Mesendoderm (in vitro differentiated cells): Measurements from ENCODE around the gene EVA1C.

Source experiments
- DNase-seq: peaks from one replicate; pipeline ENCODE4 v3.0.0; 2013
- H2AK5ac ChIP-seq: 2 replicates; pipeline ENCODE4 v1.6.1; 2013; ENCODE audit warnings: low read length, inconsistent platforms
- H2BK120ac ChIP-seq: 2 replicates; pipeline ENCODE4 v1.6.1; 2013; ENCODE audit warnings: low read depth, mild to moderate bottlenecking, low read length, moderate library complexity, mixed read lengths
- H2BK15ac ChIP-seq: replicated peaks from 2 replicates; pipeline ENCODE4 v1.6.1; 2013; ENCODE audit warnings: low read depth, mild to moderate bottlenecking, moderate library complexity
- H2BK5ac ChIP-seq: 2 replicates; pipeline ENCODE4 v1.6.1; 2013; ENCODE audit warnings: low read length, inconsistent platforms
- H3K18ac ChIP-seq: 2 replicates; pipeline ENCODE4 v1.6.1; 2013; ENCODE audit warnings: mild to moderate bottlenecking, low read length, mixed read lengths
- H3K23ac ChIP-seq: one replicate; pipeline ENCODE4 v1.6.1; 2013; ENCODE audit warnings: low read length
- H3K27ac ChIP-seq: 2 replicates; pipeline ENCODE4 v1.5.1; 2013; ENCODE audit warnings: low read depth, mild to moderate bottlenecking, inconsistent platforms, low read length, moderate library complexity
- H3K27me3 ChIP-seq: 2 replicates; pipeline ENCODE4 v1.6.1; 2013; ENCODE audit warnings: low read length, control low read depth, mild to moderate bottlenecking, inconsistent platforms; ENCODE audit not compliant: insufficient read depth, poor library complexity
- H3K36me3 ChIP-seq: 2 replicates; pipeline ENCODE4 v1.6.1; 2013; ENCODE audit warnings: low read length, inconsistent platforms; ENCODE audit not compliant: control insufficient read depth, insufficient read depth
- H3K4ac ChIP-seq: one replicate; pipeline ENCODE4 v1.6.1; 2013; ENCODE audit warnings: low read depth, mild to moderate bottlenecking, low read length, moderate library complexity
- H3K4me1 ChIP-seq: 2 replicates; pipeline ENCODE4 v1.6.1; 2013; ENCODE audit warnings: low read depth, low read length, inconsistent platforms; ENCODE audit not compliant: control insufficient read depth
- H3K4me2 ChIP-seq: 2 replicates; pipeline ENCODE4 v1.6.1; 2013; ENCODE audit warnings: low read length
- H3K4me3 ChIP-seq: 2 replicates; pipeline ENCODE4 v1.5.1; 2013; ENCODE audit warnings: mild to moderate bottlenecking, low read length
- H3K56ac ChIP-seq: one replicate; pipeline ENCODE4 v1.6.1; 2013; ENCODE audit warnings: low read length
- H3K79me1 ChIP-seq: 2 replicates; pipeline ENCODE4 v1.6.1; 2013; ENCODE audit warnings: low read length, inconsistent platforms
- H3K79me2 ChIP-seq: 2 replicates; pipeline ENCODE4 v1.6.1; 2013; ENCODE audit warnings: mild to moderate bottlenecking, low read length; ENCODE audit not compliant: control insufficient read depth, insufficient read depth
- H3K9ac ChIP-seq: 2 replicates; pipeline ENCODE4 v1.6.1; 2013; ENCODE audit warnings: low read length, inconsistent platforms
- H4K5ac ChIP-seq: one replicate; pipeline ENCODE4 v1.6.1; 2013; ENCODE audit warnings: low read length
- H4K8ac ChIP-seq: one replicate; pipeline ENCODE4 v1.6.1; 2013; ENCODE audit warnings: low read depth, mild to moderate bottlenecking, control low read depth, low read length, moderate library complexity
- WGBS: extraction: QIAGEN DNeasy Blood & Tissue Kit; methylation state at CpG from one replicate; pipeline ENCODE4 v1.1.7; 2013; ENCODE audit warnings: low lambda C conversion rate, missing lambda C conversion rate; ENCODE audit not compliant: insufficient coverage; ENCODE audit errors: extremely low coverage; 5-methylcytosine and 5-hydroxymethylcytosine counted together

Gene EVA1C

DNA sequence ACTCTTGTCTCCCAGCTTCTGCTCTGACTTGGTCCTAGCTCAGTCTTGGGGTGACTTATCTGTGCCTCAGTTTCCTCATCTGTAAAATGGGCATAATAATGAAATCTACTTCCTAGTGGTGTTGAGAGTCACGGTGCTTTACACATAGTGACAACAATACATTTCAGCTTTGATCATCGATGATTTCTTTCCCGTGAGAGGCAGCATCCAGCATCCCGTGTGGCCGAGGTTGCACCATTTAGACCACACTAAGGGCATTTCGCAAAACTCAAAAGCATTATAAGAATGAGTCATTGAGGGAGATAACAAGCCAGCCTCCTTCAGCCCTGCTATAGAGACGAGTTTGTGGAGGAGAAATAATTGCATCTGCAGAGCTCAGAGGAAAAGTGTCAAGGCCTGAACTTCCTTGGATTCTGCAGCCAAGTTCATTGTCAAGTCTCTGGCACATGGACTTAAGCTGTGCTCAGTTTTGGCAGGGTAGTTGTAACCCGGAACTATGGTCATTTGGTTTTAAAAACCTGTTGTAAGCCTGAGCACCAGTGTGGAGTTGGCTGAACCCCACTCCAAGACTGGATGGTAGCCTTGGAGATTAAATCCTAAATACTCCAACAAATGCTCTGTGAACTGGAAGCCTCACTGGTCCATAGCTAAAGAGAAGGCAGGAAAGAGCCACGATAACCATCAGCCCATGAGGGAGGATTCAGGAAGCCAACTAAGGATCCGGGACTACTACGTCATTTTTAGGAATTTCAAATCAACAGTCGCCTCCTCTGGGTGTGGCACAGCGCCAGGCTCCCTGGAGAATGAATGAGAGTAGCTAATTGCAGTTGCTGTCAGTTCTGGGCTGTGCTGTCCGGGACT lies 108.6 kb downstream of the EVA1C start:
- H4K8ac ChIP-seq, result no peak overlapping the region

DNA sequence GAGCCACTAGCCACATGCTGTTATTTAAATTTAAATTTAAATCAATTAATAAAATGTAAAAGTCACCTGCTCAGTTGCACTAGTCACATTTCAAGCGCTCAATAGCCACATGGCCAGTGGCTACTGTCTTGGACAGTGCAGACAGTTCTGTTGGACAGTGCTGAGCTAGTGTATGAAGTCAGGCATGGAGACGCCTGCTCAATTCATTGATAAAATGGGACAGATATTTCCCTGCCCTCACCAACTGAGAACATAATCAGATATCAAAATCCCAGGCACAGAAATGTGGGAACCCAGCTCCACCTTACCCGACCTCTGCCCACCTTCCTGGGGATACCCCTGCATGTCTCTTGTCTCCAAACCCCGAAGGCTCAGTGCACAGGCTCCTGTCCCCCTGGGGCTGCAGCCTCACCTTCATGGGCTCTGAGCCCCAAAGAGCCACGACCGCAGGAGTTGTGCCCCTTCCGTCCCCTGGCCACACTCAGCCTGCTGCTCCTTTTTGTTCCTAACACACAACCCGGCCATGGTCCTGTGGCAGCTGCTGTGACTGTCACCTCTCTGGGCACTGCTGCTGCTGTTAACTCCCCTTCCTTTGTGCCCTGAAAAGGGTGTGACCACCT lies 109.3 kb downstream of the EVA1C start:
- H3K4me2 ChIP-seq, result no peak overlapping the region
- no peak overlapping the region for H3K4me3 ChIP-seq
- H4K5ac ChIP-seq, result no peak overlapping the region
- H3K23ac ChIP-seq, result no peak overlapping the region
- H3K79me2 ChIP-seq, result no peaks in the 10 kb centered on the region
- H2BK5ac ChIP-seq, result no peak overlapping the region
- H3K4ac ChIP-seq, result no peak overlapping the region
- H4K8ac ChIP-seq, result no peak overlapping the region
- no CpG with 5 or more reads among the region's 8 CpGs for WGBS
- DNase-seq, result no peak
- H3K27me3 ChIP-seq, result no peaks in the 10 kb centered on the region
- H2BK120ac ChIP-seq, result no peak overlapping the region
- no peak overlapping the region for H2AK5ac ChIP-seq
- no peak overlapping the region for H3K18ac ChIP-seq
- H2BK15ac ChIP-seq, result no peak overlapping the region
- no peaks in the 10 kb centered on the region for H3K79me1 ChIP-seq
- no peak overlapping the region for H3K9ac ChIP-seq
- no peak overlapping the region for H3K27ac ChIP-seq
- no peaks in the 10 kb centered on the region for H3K36me3 ChIP-seq
- no peak overlapping the region for H3K56ac ChIP-seq
- H3K4me1 ChIP-seq, result no peaks in the 10 kb centered on the region

More for the DNA sequence above, 108.6 kb downstream of the EVA1C start:
- H2BK120ac ChIP-seq, result no peak overlapping the region
- H4K5ac ChIP-seq, result no peak overlapping the region
- no peak overlapping the region for H3K4ac ChIP-seq
- no peak overlapping the region for H2BK5ac ChIP-seq
- WGBS, result no CpG with 5 or more reads among the region's 14 CpGs
- H2BK15ac ChIP-seq, result no peak overlapping the region
- no peak overlapping the region for H2AK5ac ChIP-seq
- no peak overlapping the region for H3K23ac ChIP-seq
- no peak overlapping the region for H3K4me3 ChIP-seq
- H3K56ac ChIP-seq, result no peak overlapping the region
- H3K18ac ChIP-seq, result no peak overlapping the region
- H3K36me3 ChIP-seq, result no peaks in the 10 kb centered on the region
- H3K9ac ChIP-seq, result no peak overlapping the region
- H3K79me2 ChIP-seq, result no peaks in the 10 kb centered on the region
- no peaks in the 10 kb centered on the region for H3K4me1 ChIP-seq
- no peaks in the 10 kb centered on the region for H3K79me1 ChIP-seq
- H3K4me2 ChIP-seq, result no peak overlapping the region
- no peaks in the 10 kb centered on the region for H3K27me3 ChIP-seq
- no peak overlapping the region for H3K27ac ChIP-seq
- DNase-seq, result no peak

DNA sequence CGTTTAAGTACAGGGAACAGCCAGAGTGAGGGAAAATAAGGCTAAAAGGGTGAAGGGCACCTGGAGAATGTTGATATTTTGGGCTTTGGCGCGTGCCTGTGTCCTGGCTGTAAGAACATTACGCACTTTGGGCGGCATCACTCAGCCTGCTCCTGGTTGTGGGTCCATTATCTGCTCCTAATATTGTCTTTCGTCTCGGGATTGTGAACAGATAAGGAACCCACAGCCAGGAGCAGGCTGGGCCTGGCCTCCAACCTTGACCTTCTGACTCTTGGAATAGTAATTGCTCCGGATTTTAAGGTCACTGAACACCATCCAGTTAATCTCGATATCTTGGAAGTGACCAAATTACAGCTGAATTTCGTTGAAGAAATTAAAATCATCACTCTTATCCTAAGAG lies 111.0 kb downstream of the EVA1C start:
- no CpG with 5 or more reads among the region's 10 CpGs for WGBS
- Histone ChIP-seq H2AK5ac (no peak overlapping the region), H3K18ac (no peak overlapping the region), H3K4me1 (no peaks in the 10 kb centered on the region), H3K79me2 (no peaks in the 10 kb centered on the region), H3K27ac (no peak overlapping the region), H3K27me3 (no peaks in the 10 kb centered on the region), H2BK120ac (no peak overlapping the region), H3K4me2 (no peak overlapping the region), H3K9ac (no peak overlapping the region), H3K79me1 (no peaks in the 10 kb centered on the region), H2BK5ac (no peak overlapping the region), H3K36me3 (no peaks in the 10 kb centered on the region), H2BK15ac (no peak overlapping the region), H3K4me3 (no peak overlapping the region), H4K8ac (no peak overlapping the region), H4K5ac (no peak overlapping the region), H3K56ac (peak overlapping the region; percentile 22), H3K23ac (no peak overlapping the region), H3K4ac (no peak overlapping the region)
- no peak for DNase-seq

DNA sequence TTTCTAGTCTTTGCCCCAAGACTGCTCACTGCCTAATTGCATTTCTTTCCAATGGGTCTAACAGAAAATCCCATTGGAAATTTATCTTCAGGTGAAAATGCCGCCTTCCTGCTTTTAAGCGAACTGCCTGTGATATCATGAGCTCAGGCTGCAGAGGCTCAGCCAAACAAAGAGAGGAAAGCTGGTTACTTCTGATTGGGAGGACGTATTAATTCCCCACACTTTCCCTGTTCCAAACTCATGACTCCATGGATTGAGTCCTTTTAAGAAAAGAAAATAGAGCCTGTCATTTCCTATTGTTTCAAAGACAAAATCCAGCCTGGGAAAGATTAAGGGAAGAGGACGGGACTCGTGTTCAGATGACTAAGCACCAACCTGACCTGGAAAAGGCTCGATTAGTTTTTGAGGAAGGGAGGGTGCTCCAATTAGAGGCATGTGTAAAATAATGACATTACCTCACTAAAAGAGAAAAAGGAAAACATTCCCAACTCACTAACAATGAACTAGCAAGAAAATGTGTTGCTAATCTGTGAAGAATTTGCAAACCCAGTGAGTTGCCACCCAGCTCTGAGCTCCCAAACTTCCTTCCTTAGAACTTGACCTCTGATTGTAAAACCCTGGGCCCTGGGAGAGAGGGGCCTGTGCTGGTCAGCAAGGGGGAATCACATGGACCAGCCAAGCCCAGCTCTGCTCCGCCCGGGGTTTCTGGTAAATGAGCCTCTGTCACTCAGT lies 111.6 kb downstream of the EVA1C start:
- Histone ChIP-seq H3K9ac (no peak overlapping the region), H3K23ac (no peak overlapping the region), H2AK5ac (no peak overlapping the region), H2BK5ac (no peak overlapping the region), H3K79me1 (no peaks in the 10 kb centered on the region), H3K4me1 (no peaks in the 10 kb centered on the region), H2BK15ac (no peak overlapping the region), H3K4ac (no peak overlapping the region), H3K4me3 (no peak overlapping the region), H3K27me3 (no peaks in the 10 kb centered on the region), H2BK120ac (no peak overlapping the region), H3K27ac (no peak overlapping the region), H3K36me3 (no peaks in the 10 kb centered on the region), H4K8ac (no peak overlapping the region), H3K79me2 (no peaks in the 10 kb centered on the region), H4K5ac (no peak overlapping the region), H3K18ac (no peak overlapping the region), H3K56ac (peak overlapping the region; percentile 59), H3K4me2 (no peak overlapping the region)
- no CpG with 5 or more reads among the region's 8 CpGs for WGBS
- peak; percentile 65 for DNase-seq

DNA sequence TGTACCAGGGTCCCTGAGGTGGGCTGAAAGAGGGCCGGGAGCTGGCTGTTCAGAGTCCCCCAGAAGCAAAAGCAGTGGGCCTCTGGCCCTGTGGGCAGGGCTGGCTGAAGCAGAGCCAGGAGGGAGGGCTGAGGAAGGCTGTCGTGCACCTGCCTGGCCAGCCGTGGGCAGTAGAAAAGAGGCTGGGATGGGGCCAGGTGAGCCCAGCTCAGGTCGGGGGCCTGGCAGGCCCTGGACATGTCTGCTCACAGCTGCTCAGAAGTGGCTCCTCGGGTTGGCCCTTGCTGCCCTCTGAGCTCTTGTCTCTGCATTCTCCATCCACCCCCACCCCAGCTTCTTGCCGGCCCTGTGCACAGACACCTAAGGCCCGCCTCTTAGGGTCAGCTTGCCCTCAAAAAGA lies 112.8 kb downstream of the EVA1C start:
- Histone ChIP-seq H3K79me2 (no peaks in the 10 kb centered on the region), H3K18ac (no peak overlapping the region), H3K4ac (no peak overlapping the region), H2BK120ac (no peak overlapping the region), H3K4me3 (no peak overlapping the region), H3K4me1 (no peaks in the 10 kb centered on the region), H3K36me3 (no peaks in the 10 kb centered on the region), H3K4me2 (no peak overlapping the region), H3K27ac (no peak overlapping the region), H3K9ac (no peak overlapping the region), H4K8ac (no peak overlapping the region), H4K5ac (no peak overlapping the region), H3K27me3 (no peaks in the 10 kb centered on the region), H3K56ac (no peak overlapping the region), H2AK5ac (no peak overlapping the region), H2BK15ac (no peak overlapping the region), H3K79me1 (no peaks in the 10 kb centered on the region), H2BK5ac (no peak overlapping the region), H3K23ac (no peak overlapping the region)
- no peak for DNase-seq
- WGBS, result no CpG with 5 or more reads among the region's 7 CpGs
